Activated CD4-positive, alpha-beta T cell treated with anti-CD3 and anti-CD28 coated beads for 48 hours (primary cell): Measurements from ENCODE around the gene ATOH8.

Experiments
- DNase-seq: peaks from one replicate; pipeline ENCODE4 v3.0.0-alpha.2; 2020

ATOH8 gene

DNA sequence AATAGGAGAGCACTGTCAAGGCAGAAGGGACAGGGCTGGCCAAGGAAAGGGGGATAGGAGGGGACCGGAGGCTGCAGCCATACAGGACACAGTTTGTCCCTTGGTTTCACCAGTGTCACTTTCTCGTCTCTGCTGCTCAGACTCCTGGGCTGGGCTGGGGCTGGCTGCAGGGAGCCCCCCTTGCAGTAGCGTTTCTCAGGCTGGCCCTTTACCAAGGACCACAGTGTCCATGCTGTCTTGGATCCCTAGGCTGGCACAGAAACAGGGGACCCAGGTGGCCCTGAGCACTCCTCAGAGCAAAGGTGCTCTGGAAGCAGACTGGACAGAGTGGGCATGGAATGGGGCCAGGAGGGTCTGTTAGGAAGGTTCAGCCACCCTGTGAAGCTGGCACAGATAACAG, 34.8 kb downstream of the ATOH8 start:
- DNase-seq = no peak

DNA sequence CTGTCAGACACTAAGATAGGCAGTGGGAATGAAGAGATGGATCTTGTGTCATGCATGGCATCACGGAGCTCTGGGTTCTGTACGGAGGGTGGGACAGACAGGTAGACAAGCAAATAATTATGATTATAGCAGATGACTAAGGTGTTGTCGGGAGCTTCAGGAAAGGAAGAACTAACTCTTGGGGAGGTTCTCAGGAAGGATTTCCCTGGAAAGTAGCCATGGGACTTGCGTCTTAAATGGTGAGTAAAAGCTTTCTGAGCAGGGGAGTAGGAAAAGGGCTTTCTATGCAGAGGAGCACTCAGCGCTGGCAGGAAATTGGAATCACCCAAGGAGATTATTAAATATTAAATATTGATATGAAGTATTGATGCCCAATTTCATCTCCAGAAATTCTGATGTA, 35.5 kb downstream of the ATOH8 start:
- DNase-seq = no peak

DNA sequence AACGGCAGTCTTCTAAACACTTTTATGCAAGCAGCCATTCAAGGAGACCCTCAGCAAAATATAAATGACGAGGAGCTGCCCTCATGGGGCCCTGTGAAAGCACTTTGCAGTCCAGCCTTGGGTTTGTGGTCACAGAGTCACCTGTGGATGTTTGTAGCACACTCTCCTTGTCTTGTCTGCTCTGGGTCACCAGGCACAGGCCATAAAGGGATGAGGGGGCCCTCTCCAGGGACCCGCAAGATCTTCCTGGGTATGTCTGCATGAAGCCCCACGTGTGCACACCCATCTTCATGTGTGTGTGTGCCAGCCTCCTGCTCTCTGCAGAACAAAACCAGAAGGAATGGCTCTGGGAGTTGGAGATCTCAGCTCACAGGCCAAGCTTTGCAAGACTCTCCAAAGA, 36.2 kb downstream of the ATOH8 start:
- no peak for DNase-seq

DNA sequence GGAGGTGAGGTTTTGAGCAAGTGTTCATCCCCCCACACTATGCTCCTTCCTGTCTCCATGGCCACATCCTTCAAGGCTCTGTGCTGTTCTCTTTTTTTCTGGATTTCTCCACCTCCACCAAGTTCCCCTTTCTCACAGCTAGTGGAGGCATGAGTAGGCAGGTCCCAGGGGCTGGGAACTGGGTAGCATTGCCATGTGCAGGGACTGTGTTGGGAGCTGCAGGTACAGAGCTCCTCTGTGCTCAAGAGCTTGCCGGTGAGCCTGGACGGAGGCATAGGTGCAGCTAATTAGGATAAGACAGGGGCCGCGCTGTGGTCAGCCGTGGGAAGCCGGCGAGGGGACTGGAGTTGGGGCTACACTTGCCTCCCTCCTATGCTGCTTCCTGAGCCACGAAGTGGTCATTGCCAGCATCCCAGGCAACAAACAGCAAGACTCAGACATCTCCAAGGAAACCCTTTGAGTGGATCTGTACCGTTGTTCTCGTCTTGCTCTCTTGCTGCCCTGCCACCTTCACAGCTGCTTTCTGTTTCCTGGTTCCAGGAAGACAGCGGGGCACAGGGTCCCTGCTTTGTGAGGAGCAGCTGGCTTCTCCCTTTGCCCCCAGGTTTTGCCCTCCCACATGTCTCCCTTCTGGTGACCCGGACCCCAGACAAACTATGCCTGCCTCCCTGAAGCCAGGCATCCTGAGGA, 36.9 kb downstream of the ATOH8 start:
- no peak for DNase-seq

DNA sequence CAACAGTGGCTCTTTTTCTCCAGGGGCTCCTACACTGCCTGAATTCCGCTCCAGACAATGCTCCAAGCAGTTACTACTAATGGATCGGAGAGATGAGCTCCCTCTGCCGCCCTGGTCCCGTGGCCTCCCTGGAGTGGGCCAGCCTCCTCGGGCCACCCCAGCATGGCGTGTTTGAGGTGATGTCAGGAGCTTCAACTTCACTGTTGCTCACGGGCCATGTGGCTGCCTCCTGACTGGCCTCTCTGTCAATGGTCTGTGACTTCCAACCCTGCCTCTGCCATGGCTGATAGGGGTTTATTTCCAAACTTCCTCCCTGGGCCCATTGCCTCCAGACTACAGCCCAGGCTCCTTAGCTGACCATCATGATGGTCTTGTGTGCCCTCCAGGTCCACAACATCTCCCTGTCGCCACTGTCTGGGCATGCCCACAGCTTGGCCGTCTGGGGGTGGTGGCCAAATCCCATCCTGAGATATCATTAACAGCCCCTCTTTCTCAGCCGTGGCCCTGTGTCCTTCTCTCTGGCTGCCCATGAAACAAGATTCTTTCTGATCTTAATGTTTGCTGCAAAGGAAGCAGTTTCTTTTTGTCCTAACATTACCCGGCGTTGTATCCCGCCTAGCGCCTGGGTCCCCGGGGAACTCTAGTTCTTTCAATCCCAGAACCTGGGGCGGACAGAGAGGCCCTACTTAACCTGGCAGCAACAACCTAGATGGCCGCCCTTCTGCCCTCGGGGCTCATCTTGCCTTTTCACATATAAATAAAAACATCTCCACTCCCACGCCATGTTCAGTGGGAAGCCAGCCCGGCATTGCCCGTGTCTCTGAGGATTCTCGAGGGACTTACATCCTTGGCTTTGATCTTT, 38.1 kb downstream of the ATOH8 start:
- no peak for DNase-seq

DNA sequence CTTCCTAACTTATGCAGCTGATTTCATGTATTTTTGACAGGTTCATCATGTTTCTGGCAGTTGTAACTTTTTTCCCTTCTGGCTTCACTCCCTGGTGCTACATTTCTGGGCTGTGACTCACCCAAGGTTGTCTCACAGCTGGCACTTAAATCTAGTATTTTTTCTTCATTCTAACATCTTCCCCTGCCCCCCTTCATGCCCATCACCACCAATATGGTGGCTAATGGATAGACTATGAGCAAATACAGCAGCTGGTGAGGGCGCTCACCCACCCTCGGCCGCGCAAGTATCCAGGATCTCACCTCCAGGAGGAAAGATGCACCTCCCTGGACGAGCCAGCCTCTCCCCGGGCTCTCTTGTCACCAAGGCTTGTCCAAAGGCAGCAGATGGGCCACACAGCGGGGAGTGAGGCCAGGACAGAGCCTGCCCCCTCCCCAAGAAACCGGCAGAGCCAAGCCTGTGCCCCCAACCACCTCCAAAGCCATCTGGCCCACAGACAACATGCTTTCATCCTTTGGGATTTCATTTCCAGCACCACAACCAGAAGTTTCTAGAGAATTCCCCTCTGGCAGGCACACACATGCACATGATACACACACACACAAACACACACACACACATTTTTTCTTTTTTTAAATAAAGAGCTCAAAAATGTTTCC, 39.1 kb downstream of the ATOH8 start:
- DNase-seq = no peak

DNA sequence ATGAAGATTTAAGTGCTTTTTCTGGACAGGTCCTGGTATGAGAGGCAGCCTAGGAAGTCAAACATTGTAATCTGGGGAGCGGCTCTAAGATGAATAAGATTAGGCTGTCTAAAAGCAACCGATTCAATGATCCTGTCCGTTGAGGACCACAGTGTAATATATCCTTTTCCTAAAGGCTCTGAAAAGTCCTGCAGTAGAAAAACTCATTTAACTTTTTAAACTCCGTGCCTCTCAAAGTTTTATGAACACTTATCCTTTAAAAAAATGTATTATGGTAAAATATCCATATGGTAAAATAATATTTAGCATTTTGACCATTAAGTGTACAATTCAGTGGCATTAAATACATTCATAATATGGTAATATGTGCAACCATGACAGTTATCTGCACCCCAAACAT, 39.8 kb downstream of the ATOH8 start:
- DNase-seq = no peak

DNA sequence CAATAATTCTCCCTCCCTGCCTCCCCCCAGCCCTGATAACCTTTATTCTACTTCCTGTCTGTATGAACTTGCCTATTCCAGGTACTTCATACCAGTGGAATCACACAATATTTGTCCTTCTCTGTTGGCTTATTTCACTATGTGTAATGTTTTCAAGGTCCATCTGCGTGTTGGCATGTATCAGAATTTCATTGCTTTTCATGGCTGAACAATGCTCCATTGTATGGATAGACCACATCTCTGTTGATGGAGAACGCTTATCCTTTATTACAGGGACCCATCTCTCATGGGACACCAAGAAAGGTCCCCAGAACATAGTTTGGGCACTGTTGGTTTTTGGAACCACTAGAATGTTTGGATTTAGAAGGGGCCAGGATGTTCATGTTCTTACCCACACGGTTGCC, 40.2 kb downstream of the ATOH8 start:
- DNase-seq = no peak

DNA sequence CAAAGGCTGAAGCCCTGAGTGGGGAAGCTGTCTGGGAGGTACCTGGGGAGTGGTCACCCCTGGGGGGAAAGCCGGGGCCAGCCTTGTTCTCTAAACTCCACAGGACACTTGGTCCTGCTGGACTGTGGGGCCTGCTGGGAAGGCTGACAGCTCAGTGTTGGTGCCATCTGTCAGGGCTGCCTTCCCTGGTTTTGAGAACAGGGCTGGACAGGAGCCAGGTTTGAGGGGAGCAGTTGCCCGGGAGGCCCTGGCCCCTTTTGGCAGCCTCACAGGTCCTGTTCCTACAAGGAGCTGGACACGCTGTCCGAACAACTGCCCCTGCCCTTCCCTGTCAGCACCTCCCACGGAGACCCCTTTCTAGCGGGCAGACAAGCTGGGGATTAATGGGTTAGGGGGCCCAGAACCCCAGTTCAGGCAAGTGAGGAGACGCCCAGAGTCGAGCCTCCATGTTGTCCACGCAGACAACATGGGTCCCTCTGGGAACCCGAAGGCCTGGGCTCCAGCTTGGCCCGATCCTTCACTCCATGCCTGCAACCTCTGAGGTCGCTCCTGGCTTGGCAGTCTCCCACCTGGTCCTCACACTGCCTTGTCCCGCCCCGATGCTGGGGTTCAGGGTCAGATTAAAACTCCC, 40.8 kb downstream of the ATOH8 start:
- no peak for DNase-seq

DNA sequence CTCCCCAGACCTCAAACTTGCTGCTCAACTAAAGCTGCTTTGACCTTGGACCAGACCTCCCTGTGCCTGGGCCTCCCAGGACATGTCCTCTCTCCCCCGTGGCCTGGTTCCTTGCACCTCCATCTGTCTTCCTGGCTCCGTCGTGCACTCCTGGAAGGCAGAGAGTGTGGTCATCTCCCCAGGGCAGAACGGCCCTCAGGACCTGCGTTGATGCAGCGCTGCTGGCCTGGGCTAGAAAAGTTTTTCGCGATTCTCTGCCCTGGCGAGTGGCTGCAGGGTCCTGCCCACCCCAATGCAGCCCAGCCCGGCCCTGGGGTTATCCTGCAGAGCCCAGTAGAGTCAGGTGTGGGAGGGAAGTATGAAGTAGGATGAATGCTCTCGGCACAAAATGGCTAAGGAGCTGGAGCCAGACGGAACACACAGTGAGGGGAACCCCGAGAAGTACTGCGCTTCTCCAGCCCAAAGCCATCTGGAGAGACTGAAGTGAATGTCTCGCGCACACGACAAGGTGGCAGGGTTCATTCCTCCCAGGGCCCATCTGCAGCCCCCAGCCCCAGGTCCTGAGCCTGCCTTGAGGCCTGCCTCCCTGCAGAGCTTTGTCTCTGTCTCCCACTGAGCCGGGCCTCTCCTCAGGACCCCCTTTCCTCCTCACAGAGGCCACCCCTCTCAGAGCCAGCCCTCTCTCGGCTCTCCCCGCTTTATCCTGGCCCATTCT, 41.7 kb downstream of the ATOH8 start:
- DNase-seq = no peak

DNA sequence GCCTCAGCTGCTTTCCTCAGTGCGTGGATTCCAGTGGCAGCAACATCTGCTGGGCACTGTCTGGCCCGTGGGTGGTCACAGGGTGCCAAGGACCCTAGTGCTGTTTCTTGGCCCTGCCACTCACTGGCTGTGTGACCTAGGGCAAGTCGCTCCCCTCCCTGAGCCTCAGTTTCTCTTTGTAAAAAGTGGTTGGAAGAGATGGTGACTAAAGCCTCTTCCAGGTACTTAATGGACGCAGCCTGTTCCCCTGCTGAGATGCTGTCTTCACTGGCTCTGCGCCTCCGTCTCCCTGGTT, 42.2 kb downstream of the ATOH8 start:
- no peak for DNase-seq

DNA sequence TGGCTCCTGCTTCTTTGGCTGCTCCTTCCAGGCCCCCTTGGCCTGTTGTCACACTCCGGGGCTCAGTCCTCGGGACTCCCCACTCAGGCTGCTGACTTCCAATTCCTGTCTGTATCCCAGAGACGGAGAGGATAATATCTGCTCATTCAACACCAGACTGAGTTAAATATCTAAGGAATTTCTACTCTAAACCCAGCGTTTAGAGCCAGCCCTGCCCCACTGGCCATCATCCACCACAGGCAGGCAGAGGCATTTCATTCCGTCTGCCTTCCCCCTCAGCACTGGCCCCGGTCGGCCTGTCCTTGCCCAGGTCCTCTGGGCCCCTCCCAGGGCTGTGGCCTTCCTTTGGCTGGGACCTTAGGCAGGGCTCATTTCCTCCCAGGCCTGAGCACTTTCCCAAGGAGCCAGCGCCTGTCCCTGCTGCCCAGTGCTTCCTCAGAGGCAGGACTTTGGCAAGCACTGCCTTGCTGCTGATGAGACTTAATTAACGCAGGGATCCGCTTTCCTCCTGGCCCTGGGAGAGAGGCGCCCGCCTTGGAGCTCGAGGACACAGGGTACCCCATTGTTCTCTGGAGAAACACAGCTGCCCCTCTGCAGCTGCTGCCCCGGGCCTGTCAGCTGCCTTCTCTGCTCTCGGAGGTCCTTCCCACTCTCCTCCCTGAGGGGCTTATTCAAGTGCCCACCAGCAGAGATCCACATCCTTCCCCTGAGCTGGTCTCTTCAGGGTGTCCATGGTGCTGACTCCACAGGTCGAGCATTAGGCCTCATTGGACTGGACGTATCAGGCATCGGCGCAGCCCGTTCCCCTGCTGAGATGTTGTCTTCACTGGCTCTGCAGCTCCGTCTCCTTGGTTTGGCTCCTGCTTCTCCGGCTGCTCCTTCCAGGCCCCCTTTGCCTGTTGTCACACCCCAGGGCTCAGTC, 42.8 kb downstream of the ATOH8 start:
- DNase-seq = no peak

DNA sequence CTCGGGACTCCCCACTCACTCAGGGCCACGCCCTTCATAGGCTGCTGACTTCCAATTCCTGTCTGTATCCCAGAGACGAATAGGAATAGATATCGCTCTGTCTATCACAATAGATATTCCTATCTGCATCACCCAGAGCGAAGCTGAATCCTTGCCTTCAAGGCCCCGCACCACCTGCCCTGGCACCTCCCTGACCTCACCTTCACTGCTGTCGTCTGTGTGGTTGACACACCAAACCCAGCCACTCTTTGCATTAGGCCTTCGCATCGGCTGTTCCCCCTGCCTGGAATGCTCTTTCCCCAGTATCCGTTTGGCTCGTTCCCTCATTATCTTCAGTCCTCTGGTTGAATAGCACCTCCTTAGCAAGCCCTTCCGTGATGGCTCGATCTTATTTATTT, 43.5 kb downstream of the ATOH8 start:
- no peak for DNase-seq

DNA sequence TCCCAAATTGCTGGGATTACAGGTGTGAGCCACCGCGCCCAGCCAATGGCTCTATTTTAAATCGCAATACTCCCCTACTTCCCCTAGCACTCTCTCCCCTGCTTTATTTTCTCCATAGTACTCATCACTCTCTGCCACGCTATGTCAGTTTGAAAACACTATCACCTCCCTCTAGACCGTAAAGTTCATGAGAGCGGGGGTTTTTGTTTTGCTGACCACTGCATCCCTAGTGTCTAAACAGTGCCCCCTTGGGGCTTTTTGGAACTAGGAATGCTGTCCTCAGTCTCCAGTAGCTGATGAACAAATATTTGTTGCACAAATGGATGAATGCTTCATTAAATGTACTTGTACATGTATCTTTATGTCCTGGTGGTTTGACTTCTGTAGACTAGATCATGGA, 44.1 kb downstream of the ATOH8 start:
- no peak for DNase-seq

DNA sequence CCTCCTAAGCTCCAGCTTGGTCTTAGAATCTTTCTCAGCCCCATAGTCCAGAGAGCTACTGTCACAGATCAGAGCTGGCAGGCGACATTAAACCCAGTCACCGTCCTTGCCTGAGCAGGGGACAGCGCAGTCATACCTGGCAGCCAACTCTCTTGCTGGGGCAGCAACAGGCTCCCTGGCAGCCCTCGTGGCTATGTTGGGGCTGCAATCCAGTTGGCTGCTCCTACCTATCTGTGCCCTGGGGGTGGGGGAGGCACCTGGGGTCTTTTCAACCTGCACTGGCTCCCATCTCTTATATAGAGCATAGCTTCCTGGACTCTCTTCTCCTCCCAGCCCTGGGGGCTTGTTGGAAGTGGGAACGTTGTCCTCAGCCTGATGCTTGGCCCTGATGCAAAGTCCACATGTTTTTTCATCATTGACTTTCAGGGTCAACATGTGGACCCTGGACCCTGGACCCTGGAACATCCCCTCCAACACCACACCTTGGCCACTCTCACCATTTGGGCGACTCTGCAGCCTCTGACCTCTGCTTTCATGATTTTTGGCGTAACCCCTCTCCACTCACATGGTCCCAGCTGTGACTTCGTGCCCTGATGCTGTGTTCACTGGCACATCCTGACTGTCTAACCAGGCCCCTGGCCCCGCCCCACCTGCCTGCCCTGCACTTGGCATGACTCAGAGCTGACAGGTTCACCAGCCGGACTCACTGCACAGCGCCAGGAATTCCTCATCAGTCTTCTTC, 45.6 kb downstream of the ATOH8 start:
- DNase-seq = peak; percentile 32

DNA sequence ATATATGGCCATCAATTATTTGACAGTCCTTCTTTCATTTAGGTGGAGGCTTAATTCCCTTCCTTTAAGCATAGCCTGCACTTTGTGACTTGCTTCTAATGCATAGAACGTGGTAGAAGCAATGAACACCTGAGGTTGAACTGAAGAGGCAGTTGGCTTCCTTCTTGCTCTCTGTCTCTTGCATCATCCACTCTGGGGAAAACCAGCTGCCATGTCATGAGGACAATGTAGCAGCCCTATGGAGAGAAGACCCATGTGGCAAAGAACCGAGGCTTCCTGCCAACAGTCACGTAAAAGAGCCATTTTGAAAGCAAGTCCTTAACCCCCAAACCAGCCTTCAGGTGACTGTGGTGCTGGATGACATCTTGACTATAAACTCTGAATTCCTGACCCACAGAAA, 46.8 kb downstream of the ATOH8 start:
- DNase-seq = no peak

DNA sequence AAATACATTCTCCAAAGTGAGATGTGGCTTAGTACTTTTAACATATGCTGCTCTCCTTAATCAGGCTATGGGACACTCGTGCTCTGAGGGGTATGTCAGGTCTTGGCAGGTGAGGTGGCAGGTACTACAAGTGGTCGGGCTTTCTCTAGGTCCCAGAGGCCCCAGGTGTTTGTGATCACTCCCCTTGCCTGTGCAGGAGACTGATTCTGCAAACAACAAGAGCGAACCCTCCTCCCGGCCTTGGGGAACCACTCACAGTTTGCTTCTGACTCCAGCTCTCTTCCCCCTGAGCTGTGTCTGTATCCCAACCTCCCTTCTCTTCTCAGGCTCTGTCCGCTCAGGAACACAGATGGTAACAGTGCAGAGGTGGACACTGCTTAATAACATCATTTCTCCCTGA, 48.1 kb downstream of the ATOH8 start:
- no peak for DNase-seq

DNA sequence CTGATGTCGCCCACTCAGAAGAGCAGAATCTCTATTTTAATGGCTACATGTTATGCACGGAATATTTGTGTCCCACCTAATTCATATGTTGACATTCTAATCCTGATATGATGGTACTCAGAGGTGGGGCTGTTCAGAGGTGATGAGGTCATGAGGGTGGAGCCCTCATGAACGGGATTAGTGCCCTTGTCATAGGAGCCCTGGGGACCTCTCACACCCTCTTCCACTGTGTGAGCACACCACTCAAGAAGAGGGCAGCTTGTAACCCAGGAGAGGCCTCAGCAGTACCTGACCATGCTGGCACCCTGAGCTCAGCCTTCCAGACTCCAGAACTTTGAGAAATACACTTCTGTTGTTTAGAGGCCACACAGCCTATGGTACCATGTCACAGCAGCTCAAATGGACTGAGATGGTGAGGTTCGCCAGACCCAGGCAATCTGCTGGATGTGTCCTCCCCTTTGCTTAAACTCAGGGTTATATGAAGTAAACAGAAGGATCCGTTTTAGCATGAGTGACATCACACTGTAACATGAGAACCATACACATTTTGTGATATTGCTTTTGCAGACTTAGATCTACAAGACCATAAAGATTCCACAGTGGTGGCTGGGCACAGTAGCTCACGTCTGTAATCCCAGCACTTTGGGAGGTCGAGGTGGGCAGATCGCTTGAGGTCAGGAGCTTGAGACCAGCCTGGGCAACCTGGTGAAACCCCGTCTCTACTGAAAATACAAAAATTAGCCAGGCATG, 48.7 kb downstream of the ATOH8 start:
- DNase-seq = no peak

DNA sequence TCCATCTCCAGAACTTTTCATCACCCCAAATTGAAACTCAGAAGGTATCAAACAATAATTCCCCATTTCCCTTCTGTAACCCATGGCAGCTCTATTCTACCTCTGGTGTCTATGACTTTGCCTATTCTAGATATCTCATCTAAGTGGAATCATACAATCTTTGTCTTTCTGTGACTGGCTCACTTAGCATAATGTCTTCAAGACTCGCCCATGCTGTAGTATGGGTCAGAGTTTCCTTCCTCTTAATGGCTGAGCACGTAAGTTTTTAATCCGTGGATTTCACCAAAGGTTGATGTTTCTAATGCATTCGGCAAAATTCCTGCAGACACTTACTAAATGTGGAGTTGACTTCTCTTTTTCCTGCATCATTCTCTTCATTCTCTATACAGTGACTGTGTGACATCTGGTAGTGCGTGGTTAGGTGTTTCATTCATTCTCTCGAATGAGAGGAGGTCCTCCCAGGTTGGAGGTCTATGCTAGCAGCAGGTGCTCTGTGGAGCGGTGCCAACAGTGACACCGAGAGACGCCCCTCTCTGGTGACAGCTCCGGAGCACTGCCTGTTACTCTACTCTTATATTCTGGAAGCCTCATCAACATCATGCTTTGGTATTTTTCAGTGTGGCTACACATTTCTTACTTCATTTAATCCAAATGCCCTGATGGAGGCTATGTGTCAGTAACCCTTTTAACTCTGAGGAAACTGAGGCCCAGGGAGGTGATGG, 50.1 kb downstream of the ATOH8 start:
- DNase-seq = no peak

DNA sequence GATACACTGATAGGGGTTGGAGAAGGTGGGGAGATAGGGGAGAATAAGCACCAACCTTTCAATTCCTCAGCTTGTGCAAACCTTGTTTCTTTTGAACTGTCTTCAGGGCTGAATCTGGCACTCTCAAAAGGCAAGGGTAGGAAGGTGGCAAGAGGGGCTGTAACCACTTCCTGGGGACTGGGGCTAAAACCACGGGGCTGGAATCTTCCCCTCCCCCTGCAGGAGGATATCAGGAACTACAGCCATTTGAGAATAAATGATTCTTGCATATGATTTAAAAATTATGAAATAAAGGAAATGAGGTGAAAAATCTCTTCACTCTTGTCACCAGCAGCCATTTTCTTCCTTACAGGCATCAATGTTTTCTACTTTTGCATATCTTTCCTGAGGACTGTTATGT, 50.8 kb downstream of the ATOH8 start:
- DNase-seq = peak; percentile 41
